Brain microvascular endothelial cell (primary cell): ENCODE data around the gene DNLZ.

Source experiments
- DNase-seq: peaks from one replicate; pipeline ENCODE4 v3.0.0-alpha.2; 2020
- H3K27ac ChIP-seq: fragments of 250-450 bp; sonication (Bioruptor Pico); 2 replicates; pipeline ENCODE4 v1.5.1; 2020; ENCODE audit warnings: mild to moderate bottlenecking, moderate library complexity
- H3K27me3 ChIP-seq: fragments of 250-450 bp; sonication (Bioruptor Pico); replicated peaks from 2 replicates; pipeline ENCODE4 v1.5.1; 2020; ENCODE audit warnings: mild to moderate bottlenecking
- H3K36me3 ChIP-seq: fragments of 250-450 bp; sonication (Bioruptor Pico); replicated peaks from 2 replicates; pipeline ENCODE4 v1.5.1; 2020; ENCODE audit warnings: mild to moderate bottlenecking
- H3K4me3 ChIP-seq: 2 replicates; pipeline ENCODE4 v1.5.1; 2011; ENCODE audit warnings: low read depth, mild to moderate bottlenecking, control low read depth, low read length, moderate library complexity
- CTCF ChIP-seq: IDR thresholded peaks from 2 replicates; pipeline ENCODE4 v1.5.1; 2011; ENCODE audit warnings: low read depth, mild to moderate bottlenecking, moderate library complexity, low read length, control low read depth, inconsistent platforms; ENCODE audit errors: missing control alignments
- in situ Hi-C: cut with HindIII; loops from 2 replicates; pipeline ENCODE4 v1.10.0; 2017; ENCODE audit warnings: low sequenced_read_pairs, low pct_ligation_motif_present

Gene DNLZ

GRCh38 chr9:136392538-136393449 is 29.2 kb upstream of the DNLZ start:
- in situ Hi-C loops: no loop called here
- DNase-seq: no peak
- Histone ChIP-seq H3K27ac (no peak overlapping the region), H3K36me3 (peaks cover 88% of the 10 kb centered on the region), H3K27me3 (no peaks in the 10 kb centered on the region), H3K4me3 (no peak overlapping the region)
- no peak for TF ChIP-seq CTCF

GRCh38 chr9:136391737-136392537 is 28.4 kb upstream of the DNLZ start:
- Histone ChIP-seq H3K36me3 (peaks cover 91% of the 10 kb centered on the region), H3K4me3 (no peak overlapping the region), H3K27me3 (no peaks in the 10 kb centered on the region), H3K27ac (no peak overlapping the region)
- DNase-seq: no peak
- in situ Hi-C loops: no loop called here
- TF ChIP-seq CTCF: no peak

GRCh38 chr9:136389396-136389795 is 25.9 kb upstream of the DNLZ start:
- no peak for TF ChIP-seq CTCF
- no peak for DNase-seq
- in situ Hi-C loops: no loop called here
- no peak overlapping the region for H3K27ac ChIP-seq
- no peak overlapping the region for H3K4me3 ChIP-seq
- H3K27me3 ChIP-seq: no peaks in the 10 kb centered on the region
- H3K36me3 ChIP-seq: peaks cover 83% of the 10 kb centered on the region

GRCh38 chr9:136387217-136387616 is 23.7 kb upstream of the DNLZ start:
- DNase-seq: no peak
- in situ Hi-C loops: no loop called here

GRCh38 chr9:136386018-136386417 is 22.5 kb upstream of the DNLZ start:
- TF ChIP-seq CTCF: no peak
- DNase-seq: no peak
- no peak overlapping the region for H3K4me3 ChIP-seq
- in situ Hi-C loops: no loop called here
- peaks cover 80% of the 10 kb centered on the region for H3K36me3 ChIP-seq
- no peak overlapping the region for H3K27ac ChIP-seq
- no peaks in the 10 kb centered on the region for H3K27me3 ChIP-seq

More at GRCh38 chr9:136387217-136387616, 23.7 kb upstream of the DNLZ start:
- TF ChIP-seq CTCF: no peak
- H3K27me3 ChIP-seq: no peaks in the 10 kb centered on the region
- H3K4me3 ChIP-seq: no peak overlapping the region
- no peak overlapping the region for H3K27ac ChIP-seq
- peaks cover 80% of the 10 kb centered on the region for H3K36me3 ChIP-seq
